Stimulated activated CD8-positive, alpha-beta memory T cell treated with anti-CD3 and anti-CD28 coated beads, Interleukin-2, amount 100 ng/mL, for 48 hours (primary cell): Measurements from ENCODE around the gene NSG2.

ENCODE experiments used
- DNase-seq, 2 donors: peaks; one replicate each; pipeline ENCODE4 v3.0.0-alpha.2; 2020; ENCODE audit warnings: low read depth in 2 of 2

Gene NSG2

DNA sequence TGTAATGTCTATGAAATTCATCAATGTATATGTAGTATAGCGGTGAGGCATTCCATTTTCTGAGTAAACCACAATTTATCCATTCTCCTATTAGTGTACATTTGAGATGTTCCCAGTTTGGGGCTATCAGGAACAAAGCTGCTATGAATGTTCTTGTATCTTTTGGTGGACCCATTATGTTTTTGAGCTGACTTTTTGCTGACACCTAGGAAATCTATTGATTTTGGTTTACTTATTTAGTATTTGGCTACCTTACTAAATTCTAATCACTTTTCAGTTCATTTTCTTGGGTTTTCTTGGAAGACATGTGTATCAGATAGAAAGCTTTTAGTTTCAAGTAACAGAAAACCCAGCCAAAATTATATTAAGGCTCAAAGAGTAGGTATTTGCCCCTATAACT lies 13.7 kb downstream of the NSG2 start:
- no peak for DNase-seq

DNA sequence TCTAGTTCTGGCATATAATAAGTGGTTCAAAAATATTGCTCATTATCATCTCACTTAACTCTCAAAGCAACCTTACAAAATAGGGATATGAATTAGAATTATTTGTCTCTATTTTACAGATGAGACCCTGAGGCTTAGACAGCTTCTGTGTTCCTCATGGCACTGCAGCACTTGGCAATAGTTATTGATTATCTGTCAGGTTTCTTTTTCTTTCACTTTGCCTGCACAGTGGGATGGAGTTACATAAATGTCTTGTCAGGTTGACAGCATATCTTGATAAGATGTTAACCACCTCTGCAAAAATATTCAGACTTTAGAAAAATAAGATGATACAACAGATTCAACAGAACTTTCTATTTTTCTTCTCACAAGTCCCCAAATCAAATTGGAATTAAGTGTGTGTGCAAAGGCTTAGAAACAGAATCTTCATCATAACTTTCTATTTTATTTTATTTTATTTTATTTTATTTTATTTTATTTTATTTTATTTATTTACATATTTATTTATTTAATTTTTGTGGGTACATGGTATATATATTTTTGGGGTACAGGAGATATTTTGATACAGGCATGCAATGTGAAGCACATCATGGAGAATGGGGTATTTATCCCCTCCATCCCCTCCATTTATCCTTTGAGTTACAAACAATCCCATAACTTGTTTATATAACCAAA lies 17.7 kb downstream of the NSG2 start:
- no peak for DNase-seq

- no peak for DNase-seq
These were observed 18.7 kb downstream of the NSG2 start for GRCh38 chr5:174064171-174064570.

DNA sequence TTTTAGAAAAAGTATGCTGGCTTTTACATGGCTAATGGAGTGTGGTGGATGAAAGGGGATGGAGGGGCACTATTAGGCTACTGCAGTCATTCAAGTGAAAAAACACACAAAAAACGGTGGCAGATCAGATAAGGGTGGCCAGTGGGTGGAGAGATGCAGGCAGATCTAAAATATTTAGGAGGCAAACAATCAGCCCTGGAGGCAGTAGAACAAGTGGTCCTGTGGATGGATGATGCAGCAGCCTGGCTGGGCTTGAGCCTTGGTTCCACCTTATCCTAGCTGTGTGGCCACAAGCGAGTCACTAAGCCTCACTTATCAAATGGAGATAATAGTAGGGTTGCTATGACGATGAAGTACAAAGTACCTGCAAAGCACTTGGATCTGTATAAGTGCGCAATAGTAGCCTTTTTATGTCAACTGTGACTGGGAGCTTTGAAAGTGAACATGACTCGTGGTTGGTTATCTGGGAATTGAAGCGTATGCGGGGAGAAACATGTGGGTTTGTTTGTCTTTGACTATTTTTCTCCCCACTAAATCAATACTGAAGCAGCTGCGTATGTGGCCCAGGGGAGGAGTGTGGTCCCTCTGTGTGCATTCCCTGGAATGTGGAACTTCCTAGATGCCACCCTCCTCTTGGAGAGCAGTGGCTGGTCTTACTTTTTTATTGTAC lies 20.2 kb downstream of the NSG2 start:
- no peak for DNase-seq

DNA sequence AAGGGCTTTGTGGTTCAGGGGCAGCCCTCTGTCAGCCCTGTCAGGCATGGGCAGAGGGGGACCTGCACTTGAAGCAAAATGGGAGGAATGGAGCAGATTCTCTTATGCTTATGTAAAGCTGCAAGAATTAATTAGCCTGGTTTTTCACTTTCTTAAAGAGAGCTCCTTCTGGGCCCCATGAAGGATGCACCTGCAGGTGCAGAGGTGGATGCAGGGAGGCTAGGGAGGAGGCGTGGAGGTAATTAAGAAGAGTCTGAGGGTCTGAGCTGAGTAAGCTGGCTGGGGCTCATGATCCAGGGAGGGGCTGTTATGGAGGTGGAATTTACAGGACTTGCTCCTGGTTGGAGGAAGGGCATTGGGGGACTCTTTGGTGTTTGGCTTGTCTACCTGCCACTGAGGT lies 22.0 kb downstream of the NSG2 start:
- DNase-seq: no peak

GRCh38 chr5:174071484-174071883 lies 26.0 kb downstream of the NSG2 start:
- DNase-seq: no peak

GRCh38 chr5:174073122-174073660 lies 27.7 kb downstream of the NSG2 start:
- no peak for DNase-seq

DNA sequence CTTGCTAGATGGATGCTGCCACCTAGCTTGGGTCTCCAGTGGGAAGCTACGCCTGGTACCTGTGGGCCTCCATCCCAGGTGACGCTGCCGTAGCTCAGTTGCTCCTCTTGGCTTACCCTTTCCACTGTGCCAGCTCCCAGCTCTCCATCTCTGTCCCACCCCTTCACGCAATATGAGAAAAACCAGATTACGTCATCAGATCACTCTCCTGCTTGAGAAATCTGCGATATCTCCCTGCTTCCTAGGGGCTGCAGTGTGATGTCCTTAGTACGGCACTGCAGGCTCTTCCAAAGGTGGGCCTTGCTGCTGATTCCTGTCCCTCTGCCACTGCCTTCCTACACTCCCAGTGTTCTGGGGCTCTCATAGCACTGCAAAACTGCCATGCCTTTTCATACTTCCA lies 28.9 kb downstream of the NSG2 start:
- no peak for DNase-seq

- DNase-seq: no peak
These were observed 32.9 kb downstream of the NSG2 start for GRCh38 chr5:174078416-174078815.

DNA sequence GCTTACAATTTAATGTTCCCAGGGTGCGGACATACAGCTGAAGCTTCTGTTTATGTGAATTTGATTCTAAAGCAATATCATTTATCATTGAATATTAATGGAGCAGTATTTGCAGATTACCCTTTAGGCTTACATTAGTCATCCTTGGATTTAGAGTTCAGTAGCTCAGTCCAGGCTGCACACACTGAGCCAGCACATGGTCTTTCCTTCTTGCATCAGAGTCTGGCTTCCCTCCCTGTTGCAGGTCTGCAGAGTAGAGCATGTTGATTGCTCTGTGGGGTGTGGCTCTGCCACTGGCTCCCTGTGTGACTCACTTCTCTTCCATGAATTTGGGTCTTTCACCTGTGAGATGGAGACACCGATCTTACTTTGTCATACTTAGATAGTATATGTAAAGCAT lies 36.8 kb downstream of the NSG2 start:
- no peak for DNase-seq

GRCh38 chr5:174083056-174083827 lies 37.7 kb downstream of the NSG2 start:
- DNase-seq: no peak

DNA sequence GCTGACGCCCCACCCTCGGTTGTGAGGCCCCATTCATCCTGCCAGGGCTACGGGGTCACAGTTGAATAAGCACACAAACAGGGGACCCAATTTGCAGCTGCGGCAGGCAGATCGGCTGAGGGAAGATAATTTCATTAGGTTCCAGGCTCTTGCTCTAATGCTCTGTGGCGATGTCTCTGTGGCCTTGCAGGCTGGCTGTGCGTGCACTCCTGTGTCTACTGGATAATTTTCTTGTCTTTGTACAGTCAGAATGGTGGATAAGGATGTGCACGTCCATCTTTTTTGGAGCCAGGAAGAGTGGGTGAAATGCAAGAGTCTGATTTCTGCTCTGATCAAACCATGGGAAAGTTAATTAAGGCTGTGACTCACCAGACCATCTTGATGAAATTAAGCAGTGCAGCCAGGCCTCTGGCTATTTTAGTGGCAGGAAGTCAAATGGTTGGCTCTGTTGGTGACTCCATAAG lies 39.2 kb downstream of the NSG2 start:
- no peak for DNase-seq

- no peak for DNase-seq
These were observed 41.2 kb downstream of the NSG2 start for GRCh38 chr5:174086751-174087150.

DNA sequence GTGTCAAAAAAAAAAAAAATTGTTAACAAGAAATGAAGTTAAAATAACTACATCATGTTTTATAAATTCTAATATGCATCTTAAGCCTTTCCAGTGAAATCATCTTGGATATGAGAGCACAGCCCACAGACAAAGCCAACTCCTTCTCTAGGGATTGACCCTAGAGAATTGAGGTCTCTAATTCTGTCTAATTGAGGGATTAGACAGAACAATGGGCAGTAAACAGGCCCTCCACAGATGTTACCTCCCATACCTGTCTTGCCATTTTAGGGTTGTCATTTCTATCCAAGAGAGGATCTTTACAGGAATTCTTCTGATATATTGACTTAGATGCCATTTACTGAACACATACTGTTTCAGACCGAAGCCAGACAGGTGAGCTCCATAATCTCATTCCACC lies 42.3 kb downstream of the NSG2 start:
- DNase-seq: no peak

DNA sequence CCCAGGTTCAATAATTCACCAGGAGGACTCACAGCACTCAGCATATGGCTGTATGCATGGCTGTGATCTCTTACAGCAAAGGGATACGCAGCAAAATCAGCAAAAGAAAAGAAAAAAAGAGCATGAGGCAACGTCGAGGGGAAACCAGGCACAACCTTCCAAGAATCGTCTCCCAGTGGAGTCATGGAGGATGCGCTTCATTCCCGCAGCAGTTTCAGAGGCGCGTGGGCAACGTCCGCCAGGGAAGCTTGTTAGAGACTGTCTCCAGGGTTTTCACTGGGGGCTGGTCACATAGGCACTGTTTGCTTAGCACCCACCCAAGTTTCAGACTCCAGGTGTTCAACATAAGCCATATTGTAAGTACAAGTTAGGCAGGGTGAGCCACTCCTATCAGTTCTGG lies 44.6 kb downstream of the NSG2 start:
- no peak for DNase-seq

GRCh38 chr5:174093123-174093522 lies 47.6 kb downstream of the NSG2 start:
- DNase-seq: no peak

DNA sequence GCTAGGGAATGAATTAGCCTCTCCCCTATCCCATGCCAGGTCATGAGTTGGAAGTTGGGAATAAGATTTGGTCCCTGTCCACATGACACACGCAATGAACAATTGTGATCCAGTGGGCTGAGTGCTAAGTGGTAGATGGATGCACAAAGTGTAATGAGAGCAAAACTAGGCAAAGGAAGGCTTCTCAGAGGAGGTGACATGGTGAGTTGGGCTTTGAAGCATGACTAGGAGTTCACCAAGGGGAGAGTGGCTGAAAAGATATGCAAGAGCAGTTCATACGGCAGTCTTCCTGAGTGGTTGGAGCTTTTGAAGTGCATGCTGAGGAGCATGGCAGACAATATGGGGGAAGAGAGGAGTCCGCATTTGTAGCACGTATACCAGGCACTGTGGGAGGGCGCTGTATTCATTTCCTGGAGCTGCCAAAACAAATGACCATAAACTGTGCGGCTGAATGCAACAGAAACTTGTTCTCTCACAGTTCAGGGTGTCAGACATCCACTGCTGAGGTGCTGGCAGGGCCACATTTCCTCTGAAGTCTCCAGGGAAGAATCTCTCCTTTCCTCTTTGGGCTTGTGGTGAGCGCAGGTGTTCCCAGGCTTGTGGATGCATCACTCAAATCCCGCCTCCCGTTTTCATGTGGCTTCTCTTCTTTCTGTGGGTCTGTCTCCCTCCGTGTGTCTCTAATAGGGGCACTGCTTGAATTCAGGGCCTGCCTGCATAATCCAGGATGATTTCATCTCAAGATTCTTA lies 49.5 kb downstream of the NSG2 start:
- DNase-seq: no peak

GRCh38 chr5:174096619-174097018 lies 51.1 kb downstream of the NSG2 start:
- no peak for DNase-seq

DNA sequence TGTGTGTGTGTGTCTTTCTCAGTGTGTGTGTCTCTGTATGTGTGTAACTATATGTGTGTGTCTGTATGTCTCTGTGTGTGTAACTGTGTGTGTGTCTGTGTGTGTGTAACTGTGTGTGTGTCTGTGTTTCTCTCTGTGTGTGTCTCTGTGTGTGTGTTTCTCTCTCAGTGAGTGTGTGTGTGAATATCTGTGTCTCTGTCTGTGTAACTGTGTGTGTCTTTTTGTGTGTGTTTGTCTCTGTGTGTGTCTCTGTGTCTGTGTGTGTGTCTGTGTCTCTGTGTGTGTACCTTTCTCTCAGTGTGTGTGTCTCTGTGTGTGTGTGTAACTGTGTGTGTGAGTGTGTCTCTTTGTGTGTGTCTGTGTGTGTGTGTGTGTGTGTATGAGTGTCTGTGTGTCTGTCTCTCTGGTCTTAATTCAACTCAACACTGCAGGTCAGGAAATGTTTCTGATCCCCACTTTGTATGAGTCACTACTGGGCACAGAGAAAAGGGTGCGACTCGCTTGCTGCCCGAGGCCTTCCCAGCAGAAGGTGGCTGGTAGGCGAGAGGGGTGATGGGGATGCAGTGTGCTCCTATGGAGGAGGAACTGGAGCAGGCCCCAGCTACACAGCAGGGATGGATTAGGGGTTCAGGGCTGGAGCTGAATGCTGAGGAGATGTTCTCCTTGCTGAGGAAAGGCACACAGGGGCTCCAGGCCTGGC lies 52.1 kb downstream of the NSG2 start:
- DNase-seq: no peak

DNA sequence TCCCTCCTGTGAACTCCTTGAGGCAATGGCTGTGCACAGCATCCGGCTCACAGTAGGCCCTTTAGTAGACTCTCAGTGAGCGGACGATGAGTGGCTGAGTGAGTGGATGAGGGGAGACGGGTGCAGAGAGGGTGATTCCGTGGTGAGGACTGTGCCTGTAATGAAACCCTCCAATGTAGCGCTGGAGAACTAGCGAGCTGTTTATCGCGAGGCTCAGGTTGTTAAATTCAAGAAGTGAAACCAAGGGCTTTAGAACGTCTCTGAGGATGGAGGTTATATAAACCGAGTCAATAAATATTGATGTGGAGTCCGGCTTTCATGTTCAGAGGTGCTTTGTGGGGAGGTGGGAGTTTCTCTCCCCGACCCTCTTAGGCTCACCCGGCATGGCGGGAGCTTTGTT lies 53.2 kb downstream of the NSG2 start:
- no peak for DNase-seq

DNA sequence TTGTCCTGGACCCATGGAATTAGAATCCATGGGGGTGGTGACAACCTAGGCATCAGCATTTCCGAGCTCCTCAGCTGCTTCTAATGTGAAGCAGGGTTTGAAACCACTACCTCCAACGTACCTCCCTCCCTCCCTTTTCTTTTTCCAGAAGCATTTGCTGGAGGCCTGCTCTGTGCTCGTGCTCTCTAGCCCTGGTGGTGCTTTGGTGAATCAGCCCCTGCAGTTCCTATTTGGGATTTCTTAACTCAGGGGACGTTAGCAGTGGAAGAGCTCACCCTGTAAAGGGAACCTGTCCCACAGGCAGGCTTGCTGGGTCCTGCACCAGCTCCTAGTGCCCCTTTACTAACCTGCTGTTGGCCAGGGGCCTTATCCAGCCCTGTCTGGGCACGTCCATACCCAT lies 55.0 kb downstream of the NSG2 start:
- no peak for DNase-seq
